ENCODE data around the gene WNT9A.
A peak's percentile ranks its signal among the peaks of the same experiment; 100 is the strongest.

Gene WNT9A

DNA sequence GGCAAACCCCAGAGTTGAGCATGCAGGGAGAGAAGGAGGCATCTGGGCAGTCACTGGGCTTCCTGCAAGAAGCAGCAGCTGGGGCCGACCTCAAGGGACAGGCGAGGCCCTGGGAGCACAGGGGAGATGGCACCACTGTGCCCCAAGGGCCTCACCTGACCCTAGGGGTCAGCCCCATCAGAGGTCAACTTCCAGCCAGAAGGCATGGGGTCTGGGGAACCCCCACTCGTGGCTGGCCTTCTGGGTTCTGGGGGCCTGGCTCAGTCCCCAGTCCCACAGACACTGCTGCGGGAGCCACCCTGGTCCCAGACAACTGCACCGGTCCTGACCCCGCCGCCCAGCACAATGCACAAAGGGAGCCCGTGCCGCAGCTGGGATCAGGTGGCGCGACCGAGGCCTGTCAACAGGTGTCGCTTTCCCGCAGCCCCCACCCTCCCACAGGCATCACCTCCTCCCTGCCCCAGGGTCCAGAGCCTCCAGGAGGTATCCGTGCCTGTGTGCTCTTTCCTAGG, 6.2 kb downstream of the WNT9A start:
- no peak for DNase-seq (ENCODE audit: low read depth in 2 of 2)

DNA sequence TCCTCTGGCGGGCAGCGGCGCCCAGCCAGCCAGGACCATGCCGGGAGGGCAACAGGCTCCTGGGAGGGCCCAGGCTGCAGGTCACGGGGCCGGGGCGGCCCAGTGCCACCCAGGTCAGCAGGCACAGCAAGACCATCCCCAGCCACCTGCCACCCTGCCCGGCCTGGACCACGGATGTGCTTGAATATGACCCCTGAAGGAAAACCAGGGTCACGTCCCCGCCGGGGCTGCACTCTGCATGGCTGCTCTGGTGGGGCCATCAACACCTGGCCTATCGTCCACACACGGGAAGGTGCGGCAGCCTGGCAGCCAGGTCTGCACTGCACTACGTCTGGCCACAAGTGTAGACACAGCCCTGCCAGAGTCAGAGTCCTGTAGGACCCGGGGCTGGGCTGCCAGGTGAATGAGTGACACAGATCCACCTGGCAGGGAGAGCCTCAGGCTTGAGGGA, 6.9 kb downstream of the WNT9A start:
- no peak for DNase-seq (ENCODE audit: low read depth in 2 of 2)

DNA sequence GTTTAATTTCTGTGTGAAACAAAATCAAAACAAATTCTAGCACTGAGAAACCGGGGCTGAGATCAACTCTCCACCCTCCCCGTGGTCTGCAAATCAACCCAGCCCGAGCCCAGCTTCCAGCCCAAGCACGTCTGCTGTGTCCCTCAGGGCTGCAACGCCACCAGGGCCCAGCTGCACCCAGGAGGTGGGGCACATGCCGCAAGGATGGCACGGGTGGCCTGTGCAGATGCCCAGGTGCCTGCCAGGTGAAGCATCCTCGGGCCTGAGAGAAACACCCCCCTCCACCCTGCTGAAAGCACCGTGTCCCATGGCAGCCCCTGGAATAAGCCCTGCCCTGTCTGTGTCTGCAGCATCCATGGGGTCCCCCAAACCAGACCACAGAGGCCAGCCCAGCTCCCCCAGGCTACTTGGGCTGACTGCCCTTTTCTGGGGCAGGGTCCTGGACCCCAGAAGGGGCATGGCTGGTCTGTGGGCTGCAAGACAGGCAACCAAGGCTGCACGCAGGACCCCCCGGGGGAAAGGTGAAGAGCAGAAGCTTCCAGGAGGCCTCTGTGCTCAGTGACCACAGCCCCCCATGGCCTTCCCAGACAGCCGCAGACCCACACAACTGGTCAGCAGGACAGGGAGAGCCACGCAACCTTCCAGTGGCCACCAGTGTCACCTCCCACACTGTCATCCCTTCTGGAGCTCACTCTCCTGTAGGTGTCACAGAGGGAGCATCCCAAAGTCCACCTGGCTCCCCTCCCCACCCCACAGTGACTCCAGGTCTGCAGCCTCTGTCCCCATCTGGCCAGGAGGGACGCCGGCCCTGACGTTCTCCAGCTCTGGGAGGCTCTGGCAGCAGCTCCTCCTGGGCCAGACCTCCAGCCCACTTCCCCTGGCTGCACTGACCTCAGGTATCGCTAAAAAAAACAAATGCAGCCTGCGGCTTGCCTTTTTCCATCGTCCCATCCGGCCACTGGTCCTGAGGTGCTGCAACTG, 7.7 kb downstream of the WNT9A start:
- no peak for DNase-seq (ENCODE audit: low read depth in 2 of 2)

DNA sequence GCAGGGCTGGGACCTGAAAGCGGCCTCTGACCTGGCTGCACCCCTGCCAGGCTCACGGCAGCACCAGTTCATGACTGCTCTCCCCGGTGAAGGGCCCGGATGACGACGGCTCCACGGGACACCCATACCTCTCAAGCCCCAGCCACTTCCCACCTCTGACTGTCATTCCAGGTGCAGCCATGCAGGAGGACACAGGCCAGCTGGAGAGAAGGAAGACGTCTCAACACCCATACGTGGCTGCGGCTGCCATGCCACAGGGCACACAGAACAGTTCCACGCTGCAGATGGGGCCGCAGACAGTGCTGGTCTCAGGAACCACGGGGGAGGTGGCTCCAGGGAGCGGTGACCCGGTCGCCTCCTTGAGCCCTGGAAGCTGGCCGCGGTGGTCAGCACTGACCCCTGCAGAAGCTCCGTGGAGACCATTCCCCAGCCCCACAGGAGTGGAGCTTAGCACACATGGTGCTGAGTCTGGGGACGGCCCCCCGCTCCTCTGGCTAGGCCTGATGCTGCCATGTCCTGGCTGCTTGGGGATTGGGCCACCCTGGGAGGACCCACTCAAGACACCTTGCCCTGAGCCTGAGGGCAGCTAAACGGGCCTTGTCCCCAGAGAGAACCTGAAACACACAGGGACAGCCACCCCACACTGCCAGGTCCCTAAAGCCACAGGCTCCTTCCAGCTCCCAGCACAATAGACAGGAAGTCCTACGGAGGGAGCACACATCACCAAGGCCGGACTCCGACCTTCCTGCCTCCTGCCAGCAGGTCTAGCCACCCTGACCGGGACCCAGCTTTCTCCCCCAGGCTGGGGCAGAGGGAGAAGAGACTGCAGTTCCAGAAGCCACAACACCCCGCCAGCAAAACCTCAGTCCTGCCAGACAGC, 8.6 kb downstream of the WNT9A start:
- no peak for DNase-seq (ENCODE audit: low read depth in 2 of 2)

DNA sequence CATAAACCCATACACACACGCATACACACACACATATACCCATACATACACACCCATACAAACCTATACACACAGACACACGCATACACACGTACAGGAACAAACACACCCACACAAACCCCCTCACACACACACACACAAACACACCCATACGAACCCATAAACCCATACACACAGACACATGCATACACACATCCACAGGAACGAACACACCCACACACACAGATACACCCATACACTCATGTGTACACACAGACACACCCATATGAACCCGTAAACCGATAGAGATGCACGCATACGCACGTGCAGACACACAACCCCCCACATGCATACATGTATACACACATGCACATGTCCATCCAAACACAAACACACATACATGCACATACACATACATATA, 9.5 kb downstream of the WNT9A start:
- DNase-seq (ENCODE audit: low read depth in 2 of 2): no peak

DNA sequence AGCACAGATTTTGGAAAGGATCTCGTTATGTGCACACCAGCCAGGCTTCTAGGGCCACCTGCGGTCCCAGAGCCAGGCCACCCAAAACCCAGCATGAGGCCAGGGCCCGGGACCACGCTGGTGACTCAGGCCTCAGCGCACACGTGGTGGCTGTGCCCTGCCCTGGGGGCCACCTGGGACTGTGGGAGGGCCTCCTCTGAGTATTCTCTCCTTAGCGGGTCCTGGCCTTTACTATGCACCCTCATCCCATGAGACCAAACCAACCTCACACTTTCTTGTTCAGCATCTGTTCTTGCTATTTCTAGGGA, 9.9 kb downstream of the WNT9A start:
- no peak for DNase-seq (ENCODE audit: low read depth in 2 of 2)

DNA sequence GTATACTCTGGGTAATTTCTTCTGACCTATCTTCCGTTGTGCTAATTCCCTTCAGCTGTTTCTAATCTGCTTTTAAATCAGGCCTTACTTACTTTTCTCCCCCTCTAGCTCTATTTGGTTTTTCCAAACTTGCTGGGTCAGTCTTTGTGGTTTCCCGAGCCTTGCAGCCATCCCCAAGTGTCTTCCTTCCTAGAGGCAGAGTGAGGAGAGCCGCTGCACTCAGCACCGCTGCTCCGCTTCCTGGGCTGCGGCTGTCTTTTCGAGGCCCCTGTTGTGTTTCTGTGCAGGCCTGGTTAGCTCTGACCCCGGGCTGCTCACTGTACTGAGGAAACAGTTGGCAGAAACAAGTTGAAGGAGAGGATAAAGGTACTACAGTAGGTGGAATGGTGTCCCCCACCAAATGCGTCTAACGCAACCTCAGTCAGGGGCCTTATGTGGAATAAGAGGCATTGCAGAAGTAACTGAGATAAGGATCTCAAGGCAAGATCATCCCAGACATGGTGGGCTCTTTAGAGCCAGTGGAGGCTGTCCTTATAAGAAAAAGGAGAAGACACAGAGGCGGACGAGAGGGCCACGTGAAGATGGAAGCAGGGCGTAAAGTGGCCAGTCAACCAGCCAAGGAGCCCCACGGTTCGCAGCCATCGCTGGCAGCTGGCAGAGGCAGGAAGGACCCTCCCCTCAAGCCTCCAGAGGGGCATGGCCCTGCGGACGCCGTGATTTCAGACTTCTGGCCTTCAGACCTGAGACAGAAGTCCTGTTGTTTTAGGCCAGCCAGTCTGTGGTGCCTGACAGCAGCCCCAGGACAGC, 10.5 kb downstream of the WNT9A start:
- no peak for DNase-seq (ENCODE audit: low read depth in 2 of 2)

DNA sequence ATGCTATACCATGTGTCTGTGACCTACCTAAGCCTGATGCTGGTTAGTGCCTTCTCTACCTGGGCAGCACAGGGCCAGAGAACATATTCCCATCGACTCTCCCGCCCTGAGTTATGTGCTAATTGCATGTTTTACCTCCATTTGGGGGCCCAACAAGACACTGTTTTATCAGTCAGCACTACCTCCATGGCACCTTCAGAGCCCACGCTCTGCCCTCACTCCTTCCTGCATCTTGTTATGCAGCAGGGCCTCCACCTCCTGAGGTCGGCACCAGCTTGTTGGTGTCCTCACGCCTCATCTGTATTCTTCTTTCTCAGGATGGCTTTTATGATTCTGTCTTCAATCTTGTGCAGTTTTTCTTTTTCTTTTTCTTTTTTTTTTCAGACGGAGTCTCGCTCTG, 11.9 kb downstream of the WNT9A start:
- DNase-seq (ENCODE audit: low read depth in 2 of 2): no peak

DNA sequence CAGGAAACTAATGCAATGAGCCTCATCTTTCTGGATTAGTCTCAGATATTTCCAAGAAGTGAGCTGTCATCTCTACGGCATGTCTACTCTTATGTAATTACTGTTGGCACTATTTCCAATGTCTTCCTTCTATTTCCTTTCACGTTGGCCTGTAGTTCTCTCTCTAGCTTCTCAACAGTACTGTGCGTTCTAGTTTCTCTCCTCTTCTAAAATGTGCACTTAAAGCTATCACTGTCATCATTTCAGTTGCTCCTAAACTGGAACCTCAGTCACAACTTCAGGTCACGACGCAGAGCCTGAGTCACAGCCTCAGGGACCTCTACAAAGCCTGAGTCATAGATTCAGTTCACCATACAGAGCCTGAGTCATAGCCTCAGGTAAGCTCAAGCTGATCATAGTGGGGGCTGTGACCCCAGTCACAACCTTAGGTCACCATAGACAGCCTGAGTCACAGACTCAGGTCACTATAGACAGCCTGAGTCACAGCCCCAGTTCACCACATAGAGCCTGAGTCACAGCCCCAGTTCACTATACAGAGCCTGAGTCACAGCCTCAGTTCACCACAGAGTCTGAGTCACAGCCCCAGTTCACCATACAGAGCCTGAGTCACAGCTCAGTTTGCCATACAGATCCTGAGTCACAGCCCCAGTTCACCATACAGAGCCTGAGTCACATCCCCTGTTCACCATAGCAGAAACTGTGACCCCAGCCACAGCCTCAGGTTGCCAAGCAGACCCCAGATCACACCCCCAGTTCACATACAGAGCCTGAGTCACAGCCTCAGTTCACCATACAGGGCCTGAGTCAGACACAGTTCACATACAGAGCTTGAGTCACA, 13.0 kb downstream of the WNT9A start:
- DNase-seq (ENCODE audit: low read depth in 2 of 2): peak; percentile 16 to 50

DNA sequence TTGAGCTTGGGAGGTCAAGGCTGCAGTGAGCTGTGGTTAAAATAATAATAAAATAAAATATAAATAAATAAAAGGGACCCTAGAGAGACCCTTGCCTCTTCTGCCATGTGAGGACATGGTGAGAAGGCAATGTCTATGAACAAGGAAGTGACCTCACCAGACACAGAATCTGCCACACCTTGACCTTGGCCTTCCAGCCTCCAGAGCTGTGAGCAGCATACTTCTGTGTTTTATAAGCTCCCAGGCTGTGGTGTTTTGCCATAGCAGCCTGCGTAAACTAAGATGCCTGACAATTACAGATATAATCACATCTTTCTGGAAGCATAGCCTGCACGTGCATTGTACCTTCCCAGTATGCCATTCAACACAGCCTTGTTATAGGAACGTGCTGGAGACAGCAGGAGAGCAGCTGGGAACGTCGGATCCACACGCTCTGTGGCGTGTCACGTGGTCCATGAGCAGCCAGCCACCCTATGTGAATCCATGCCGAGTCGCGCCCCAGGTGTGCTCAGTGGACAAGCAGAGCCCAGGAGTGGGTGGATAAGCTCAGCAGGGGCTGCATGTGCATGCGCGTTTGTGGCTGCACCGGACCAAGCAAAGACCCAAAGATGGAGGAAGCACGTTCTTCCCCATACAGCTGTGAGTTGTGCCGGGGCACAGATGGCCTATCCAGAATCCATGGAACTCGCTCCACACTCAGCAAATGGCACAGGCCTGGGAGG, 17.8 kb downstream of the WNT9A start:
- DNase-seq (ENCODE audit: low read depth in 2 of 2): no peak

DNA sequence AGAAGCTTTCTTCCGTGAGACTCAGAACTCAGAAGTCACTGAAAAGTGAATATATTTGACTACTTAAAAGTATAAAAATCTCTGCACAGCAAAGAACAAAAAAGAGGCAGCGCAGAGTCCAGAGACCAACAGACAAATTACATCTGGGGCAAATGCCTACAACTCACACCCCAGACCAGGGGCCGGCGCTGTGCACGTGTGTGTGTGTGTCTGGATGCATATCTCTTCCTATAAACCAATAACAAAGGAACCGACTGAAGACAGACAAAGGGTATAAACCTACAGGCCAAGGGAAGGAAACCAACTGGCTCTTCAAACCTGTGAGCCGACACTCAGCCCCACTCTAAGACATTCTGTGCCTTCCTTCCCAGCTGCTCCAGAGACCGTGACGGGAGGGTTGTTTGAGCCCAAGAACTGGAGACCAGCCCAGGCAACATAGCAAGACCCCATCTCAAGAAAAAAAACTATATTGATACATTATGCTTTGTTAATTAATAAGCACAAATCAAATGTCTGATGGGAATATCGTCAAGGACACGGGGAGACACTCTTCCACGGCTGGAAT, 18.8 kb downstream of the WNT9A start:
- no peak for DNase-seq (ENCODE audit: low read depth in 2 of 2)

DNA sequence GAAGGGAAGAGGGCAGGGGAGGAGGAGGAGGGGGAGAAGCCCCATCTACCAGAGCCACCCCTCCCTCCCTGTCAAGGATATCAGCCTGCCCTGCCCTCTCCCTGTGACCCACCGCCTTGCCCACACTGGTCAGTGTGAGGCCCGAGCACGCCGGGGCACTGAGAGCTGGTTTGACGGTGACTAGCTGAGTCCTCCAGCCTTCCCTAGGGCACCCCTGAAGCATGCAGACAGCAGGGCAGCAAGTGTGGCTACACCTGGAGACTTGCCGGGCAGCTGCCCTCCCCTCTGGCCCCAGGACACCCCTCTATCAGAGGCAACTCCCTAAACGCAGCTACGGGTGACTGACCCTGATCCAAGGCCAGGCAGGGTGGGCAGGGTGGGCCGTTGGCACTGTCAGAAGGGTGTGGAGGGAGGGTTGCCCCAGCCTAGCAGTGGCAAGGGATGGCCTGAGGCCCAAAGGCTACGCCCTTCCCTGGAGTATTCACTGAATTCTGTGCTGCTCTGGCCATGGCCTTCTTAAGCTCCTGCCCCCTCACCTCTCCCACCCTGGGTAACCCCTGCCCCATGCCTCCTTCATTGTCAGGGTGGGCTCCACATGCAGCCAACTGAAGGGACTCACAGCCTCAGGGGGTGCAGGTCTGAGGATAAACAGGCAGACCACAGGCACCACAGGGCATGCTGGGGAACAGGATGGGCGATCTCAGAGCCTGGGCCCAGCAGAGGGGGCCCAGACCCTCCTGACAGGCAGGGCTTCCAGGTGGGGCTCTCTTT, 19.6 kb downstream of the WNT9A start:
- DNase-seq (ENCODE audit: low read depth in 2 of 2): no peak

DNA sequence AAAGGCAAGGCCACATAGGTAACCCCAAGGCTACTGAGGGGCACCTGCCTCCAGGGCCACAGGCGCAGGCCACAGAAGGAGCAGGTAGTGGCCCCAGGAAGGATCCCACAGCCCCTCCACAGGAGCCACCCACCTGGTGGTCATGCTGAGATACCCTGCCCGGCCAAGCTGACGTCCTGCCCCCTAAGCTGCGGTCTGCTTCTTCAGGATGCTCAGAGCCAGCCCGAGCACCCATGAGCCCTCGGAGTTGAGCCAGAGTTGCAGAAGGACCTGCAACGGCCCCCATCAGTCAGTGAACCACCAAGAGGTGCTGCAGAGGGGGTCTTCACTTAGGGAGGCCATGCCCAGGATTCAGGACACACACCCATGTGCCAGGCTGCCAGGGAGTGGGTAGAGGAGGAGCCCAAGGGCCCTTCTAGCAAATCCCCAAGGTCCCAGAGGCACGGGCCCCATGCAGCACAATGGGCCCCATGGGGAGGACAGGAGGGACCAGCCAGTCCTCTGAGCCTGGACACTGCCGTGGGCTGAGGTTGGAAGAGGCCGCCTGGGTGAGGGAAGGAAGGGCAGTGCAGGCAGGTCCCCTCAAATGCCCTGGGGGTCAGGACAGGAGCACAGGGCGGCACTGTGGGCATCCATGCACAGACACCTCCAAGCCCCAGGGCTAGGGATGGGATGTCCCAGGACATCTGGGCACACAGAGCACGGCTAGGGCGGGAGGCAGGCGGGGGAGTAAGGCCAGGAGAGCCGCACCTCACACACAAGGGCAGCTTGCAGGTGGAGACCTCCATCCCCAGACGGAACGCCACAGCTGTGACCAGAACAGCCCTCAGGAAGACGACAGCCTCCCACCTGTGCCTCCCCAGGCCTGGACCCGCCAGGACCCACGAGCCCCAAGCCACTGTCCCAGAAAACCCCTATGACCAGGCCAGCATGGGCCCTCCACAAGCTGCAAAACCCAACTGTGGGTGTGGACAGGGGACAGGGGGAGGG, 20.5 kb downstream of the WNT9A start:
- DNase-seq (ENCODE audit: low read depth in 2 of 2): no peak

DNA sequence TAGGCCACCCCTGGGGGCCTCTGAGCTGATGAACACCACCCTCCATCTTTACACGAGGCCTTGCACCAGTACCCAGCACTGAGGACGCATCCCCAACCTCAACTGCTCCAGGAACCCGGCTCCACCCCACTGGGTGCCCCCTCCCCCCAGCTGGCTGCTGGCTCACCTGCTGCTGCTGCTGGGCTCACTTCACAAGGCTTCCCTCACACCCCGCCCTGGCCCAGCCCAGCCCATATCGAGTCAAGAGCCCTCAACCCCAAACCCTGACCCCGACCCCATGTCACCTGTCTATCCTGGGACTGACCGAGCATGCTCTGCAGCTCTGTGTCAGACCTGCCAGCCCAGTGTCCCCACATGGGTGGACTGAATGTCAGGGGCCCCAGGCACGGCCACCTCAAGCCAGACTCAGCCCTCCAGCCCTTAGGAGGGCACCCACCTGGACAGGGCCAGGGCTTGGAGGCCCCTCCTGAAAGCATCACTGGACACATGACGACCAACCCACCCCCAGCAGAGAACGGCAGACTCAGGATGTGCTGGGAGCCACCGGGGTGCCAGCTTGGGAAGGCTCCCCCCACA, 21.4 kb downstream of the WNT9A start:
- no peak for DNase-seq (ENCODE audit: low read depth in 2 of 2)

DNA sequence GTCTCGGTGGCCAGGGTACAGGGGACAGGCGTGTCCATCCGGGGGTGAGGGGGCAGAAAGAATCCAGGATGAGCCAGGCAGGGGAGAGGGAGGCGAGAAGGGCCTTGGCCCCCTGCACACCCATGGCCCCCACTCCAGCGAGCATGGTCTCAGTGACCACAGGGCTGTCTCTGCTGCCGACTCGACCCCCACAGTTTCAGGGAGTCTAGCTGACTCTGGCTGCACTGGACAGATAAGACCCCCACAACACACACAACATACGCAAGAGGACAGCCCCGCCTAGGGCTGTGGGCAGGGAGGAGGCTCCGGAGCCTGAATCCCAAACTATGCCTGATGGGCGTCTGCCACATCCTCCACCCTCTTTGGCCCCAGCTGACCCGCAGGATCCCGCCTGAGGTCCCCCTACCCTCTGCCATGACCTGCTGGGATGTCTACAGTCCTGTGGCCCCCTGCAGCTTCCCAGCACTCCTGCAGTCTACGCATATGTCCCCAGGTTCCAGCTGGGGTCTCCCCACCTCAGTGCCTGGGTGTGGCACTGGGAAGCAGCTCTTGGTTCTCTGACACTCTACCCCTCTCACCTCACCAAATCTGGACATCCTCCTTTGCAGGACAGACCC, 22.0 kb downstream of the WNT9A start:
- no peak for DNase-seq (ENCODE audit: low read depth in 2 of 2)

DNA sequence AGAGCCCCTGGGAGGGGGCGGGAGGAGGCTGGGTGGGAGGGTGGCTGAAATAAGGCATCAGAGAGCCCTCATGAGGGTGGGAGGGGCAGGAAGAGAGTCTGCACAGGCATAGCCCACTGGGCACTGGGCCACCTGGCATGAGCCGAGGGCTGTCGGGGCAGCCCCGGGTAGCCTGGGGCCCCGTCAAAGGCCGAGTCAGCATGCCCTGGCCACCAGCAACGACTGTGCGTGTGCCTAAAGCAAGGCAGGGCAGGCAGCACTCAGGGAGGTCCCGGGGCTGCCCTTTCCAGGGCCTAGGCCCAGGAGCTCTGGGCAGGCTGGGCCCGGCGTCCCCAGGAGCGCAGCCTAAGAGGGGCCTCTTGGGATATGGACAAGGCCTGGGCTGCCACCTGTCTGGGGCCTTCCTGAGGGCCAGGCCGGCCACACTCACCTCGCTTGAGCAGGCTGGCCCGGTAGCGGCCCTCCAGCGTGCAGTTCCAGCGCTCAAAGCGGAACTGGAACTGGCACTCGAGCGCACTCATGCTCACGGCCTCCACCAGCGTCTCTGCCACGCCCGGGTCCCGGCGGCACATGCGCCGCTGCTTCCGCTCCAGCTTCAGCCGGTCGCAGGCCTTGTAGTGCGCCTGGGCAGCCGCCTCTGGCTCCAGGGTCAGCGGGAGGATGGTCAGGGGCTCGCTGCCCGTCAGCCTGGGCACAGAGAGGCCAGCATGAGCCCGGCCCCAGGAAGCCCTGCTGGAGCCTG, 22.7 kb downstream of the WNT9A start:
- no peak for DNase-seq (ENCODE audit: low read depth in 2 of 2)

Measured in stimulated activated CD8-positive, alpha-beta memory T cell treated with anti-CD3 and anti-CD28 coated beads, Interleukin-15, amount 100 ng/mL, for 4 hours (primary cell).